Measurements from ENCODE around the gene RNF207.
"Not testable (repeated sequence)": the region's sequence is repeated elsewhere in the genome, so short reads cannot be mapped to it uniquely, and the experiment has no call there.

RNF207 gene

GRCh38 chr1:6200188-6200809 is 5.6 kb upstream of the RNF207 start:
- DNase-seq (ENCODE audit: low spot score) = no peak

GRCh38 chr1:6202256-6202655 is 3.7 kb upstream of the RNF207 start:
- no peak for DNase-seq (ENCODE audit: low spot score)

GRCh38 chr1:6206520-6206855 is 569 bp downstream of the RNF207 start:
- DNase-seq (ENCODE audit: low spot score) = no peak

GRCh38 chr1:6207075-6207885 is 1.4 kb downstream of the RNF207 start:
- no peak for DNase-seq (ENCODE audit: low spot score)

GRCh38 chr1:6207921-6208320 is 2.0 kb downstream of the RNF207 start:
- DNase-seq (ENCODE audit: low spot score) = no peak

GRCh38 chr1:6208723-6209660 is 3.1 kb downstream of the RNF207 start:
- no peak for DNase-seq (ENCODE audit: low spot score)

GRCh38 chr1:6209661-6210580 is 4.0 kb downstream of the RNF207 start:
- no peak for DNase-seq (ENCODE audit: low spot score)

- no peak for DNase-seq (ENCODE audit: low spot score)
Measured at GRCh38 chr1:6210591-6211355, 4.9 kb downstream of the RNF207 start.

- DNase-seq (ENCODE audit: low spot score) = no peak
Measured at GRCh38 chr1:6211731-6212130, 5.8 kb downstream of the RNF207 start.

GRCh38 chr1:6212193-6212959 is 6.5 kb downstream of the RNF207 start:
- DNase-seq (ENCODE audit: low spot score) = no peak

GRCh38 chr1:6218375-6219164 is 12.7 kb downstream of the RNF207 start:
- no peak for DNase-seq (ENCODE audit: low spot score)

- DNase-seq (ENCODE audit: low spot score) = not testable (repeated sequence)
Measured at GRCh38 chr1:6219641-6220040, 13.7 kb downstream of the RNF207 start.

GRCh38 chr1:6220236-6220635 is 14.3 kb downstream of the RNF207 start:
- no peak for DNase-seq (ENCODE audit: low spot score)

GRCh38 chr1:6221210-6221784 is 15.4 kb downstream of the RNF207 start:
- DNase-seq (ENCODE audit: low spot score) = no peak

GRCh38 chr1:6222636-6223035 is 16.7 kb downstream of the RNF207 start:
- DNase-seq (ENCODE audit: low spot score) = no peak

- DNase-seq (ENCODE audit: low spot score) = no peak
Measured at GRCh38 chr1:6223617-6224016, 17.7 kb downstream of the RNF207 start.

- no peak for DNase-seq (ENCODE audit: low spot score)
Measured at GRCh38 chr1:6224718-6225117, 18.8 kb downstream of the RNF207 start.

- DNase-seq (ENCODE audit: low spot score) = no peak
Measured at GRCh38 chr1:6225651-6226050, 19.7 kb downstream of the RNF207 start.

GRCh38 chr1:6233376-6233775 is 27.5 kb downstream of the RNF207 start:
- DNase-seq (ENCODE audit: low spot score) = no peak
